ENCODE results near the gene VIPR2.

GRCh38 chr7:159120540-159120919 is 24.1 kb downstream of the VIPR2 start:
- TF ChIP-seq ZFP30 (CRISPR knock-in tag; IDR thresholded peaks at IDR 0.05), result no peak
- no peak for TF ChIP-seq CSRNP3 (CRISPR knock-in tag; IDR thresholded peaks at IDR 0.05)
- TF ChIP-seq RARB (CRISPR knock-in tag; IDR thresholded peaks at IDR 0.05), result no peak
- TF ChIP-seq ZC3H10 (CRISPR knock-in tag; IDR thresholded peaks at IDR 0.05), result no peak
